GM18867 (cell line): ENCODE data around the gene FOXJ3.

Experiments
- ATAC-seq: cut with Tn5 transposase; IDR thresholded peaks from one replicate; pipeline ENCODE4 v1.9.1; 2021; ENCODE audit warnings: mild to moderate bottlenecking, moderate library complexity; ENCODE audit not compliant: unreplicated experiment

Gene FOXJ3

DNA sequence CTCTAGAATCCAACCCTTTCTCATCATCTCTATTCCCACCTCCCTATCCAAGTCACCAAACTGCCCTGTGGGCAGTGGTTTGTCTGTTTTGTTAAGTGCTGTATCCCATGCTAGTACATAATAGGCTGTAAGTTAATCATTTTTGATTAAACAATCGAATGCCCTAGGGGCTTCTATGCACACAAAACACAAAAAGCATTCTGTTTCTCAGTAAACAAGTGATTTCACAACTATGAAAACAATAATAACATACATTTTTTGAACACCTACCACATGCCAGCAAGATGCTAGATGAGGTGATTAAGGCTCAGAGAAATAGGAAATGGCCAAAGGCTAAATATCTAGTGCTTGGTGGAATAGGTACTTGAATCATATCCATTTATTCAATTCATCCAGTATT lies 186.9 kb downstream of the FOXJ3 start:
- no peak for ATAC-seq

DNA sequence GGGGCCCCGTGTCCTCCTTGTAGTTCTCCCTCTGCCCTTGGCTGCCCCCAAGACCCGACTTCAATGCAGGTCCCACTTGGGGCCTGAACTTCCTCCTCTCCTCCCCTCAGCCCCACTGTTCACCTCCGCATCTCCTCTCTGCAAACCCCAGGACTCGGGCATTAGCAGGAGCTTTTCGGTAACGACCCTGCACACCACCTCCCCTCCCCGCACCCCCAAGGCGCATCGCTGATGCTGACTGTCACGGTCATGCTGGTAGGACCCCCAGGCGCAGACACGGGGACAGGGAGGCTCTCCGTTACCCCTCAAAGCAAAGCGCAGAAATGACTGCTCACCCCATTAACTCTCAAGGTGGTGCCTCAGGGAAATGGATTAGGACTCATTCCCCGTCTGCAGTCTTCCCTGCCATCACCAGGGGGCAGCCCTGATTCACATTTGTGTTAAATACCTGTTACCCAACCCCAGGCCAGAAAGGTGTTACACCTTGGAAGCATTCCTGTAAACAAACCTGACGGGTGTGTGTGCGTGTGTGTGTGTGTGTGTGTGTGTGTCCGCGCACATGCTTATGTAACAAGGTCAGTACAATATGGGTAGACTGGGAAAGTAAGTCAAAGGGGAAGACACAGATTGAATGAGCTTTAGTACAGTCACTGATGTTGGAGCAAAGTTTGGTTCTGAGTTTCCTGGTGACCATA lies 188.3 kb downstream of the FOXJ3 start:
- ATAC-seq = no peak

DNA sequence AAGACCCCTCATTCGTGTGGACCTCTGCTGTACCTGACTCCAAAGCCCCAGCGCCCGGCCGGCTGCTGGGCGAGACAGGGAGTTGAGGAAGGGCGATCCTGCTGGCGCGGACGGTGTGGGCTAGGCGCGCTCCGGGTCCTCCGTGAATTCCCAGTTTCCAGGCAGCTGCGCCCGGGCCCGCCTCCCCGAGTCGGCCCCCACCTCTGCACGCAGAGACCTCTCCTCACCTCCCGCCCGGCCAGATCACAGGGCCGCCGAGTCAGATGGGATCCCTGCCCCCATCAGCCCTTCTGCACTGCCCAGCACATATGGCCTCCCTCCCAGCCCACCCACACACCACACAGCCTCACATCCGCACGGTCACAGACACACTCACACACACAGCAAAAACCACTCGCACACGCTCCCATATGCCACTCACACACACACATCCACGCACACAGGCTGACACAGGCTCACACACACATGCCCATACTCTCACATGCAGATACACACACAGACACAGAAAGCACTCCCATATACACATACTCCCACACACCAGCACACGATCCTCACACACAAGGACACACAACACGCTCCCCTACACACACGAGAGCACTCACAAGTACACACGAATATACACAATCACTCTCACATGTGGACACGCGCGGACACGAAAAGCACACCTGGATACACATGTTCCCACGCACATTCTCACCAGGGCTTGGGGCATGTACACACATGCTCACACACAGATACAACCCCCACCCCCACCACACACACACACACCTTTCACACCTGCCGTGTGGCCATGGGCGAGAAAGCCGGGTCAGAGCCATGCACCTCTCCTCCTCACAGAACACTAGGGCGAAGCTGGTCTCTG lies 189.0 kb downstream of the FOXJ3 start:
- ATAC-seq = no peak

DNA sequence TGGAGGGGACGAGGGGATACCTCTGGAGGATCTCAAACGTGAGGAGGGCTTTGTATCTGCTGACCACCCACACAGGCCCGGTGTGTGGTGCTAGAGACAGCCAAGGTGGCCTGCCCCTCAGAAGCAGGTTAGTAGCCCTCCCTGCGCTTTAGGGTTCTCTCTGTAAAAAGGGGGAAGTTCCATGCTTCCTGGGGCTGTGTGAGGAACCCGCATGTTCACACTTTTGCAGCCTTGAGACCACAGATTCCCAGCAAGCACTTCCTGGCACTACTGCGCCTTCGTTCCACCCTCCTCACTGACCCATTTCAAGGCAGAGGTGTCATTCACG lies 189.7 kb downstream of the FOXJ3 start:
- no peak for ATAC-seq

DNA sequence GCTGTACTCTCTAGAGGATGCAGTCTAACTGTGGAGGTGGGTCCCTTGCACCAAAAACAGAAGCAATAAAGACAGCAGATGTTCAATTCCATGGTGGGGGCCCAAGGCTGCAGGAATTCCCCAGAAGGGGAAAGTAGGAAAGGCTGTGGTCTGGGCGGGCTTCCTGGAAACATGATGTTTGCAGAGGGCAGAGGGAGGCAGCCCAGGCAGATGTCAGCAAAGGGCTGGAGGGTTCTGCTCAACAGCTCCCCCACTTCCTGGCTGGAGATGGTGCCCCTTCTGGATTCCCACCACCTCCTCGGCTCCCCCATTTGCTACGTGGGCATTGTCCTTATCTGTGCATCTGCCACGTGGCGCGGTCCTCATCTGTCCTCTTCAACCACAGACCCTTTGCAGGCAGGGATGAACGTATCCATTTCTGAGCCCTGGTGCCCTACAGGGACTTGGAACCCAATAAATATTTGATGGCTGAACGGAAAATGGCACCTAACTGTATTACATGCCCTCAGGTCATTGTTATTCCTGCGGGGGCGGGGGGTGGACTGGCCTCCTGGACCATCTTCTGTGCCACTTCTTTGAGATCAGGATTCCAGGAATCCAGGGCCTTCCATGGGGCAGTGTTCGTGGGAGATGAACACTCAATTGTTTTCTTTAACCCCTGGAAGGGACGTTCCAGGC lies 190.2 kb downstream of the FOXJ3 start:
- no peak for ATAC-seq

DNA sequence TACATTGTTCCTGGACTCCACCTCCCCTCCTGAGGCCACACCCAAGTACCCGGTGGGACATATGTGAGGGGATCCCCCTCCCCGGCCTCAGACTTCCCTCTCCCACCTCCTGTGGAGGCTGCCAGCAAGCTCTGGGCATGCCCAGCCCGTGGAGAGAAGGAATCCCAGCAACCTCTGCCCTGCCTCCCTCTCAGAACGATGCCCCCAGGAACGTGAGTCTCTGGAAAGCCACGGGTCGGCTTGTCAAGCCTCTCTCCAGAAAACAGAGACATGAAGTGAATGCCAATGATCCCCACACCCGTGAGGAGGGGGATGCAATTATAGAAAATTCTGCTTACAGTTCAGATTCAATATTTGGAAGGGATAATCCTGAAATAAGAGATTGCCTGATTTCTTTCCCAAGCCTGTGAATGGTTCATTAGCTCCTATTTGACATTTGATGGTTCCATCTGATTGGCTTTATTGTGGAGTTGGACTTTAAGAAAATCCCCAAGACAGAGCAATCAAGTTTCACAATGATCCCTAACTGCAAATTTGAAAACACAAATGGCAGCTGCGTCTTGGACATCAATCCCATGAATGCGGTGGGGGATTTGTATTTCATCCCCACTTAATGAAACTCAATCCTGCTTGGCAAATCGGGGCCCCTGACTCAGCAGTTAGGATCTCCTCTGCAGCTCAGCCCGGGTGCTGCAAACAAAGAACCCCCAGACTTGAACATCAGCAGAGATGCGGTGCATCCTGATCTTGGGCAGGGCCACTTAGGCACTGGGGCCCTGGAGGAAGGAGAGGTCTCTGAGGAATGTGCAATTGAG lies 190.9 kb downstream of the FOXJ3 start:
- ATAC-seq = no peak

DNA sequence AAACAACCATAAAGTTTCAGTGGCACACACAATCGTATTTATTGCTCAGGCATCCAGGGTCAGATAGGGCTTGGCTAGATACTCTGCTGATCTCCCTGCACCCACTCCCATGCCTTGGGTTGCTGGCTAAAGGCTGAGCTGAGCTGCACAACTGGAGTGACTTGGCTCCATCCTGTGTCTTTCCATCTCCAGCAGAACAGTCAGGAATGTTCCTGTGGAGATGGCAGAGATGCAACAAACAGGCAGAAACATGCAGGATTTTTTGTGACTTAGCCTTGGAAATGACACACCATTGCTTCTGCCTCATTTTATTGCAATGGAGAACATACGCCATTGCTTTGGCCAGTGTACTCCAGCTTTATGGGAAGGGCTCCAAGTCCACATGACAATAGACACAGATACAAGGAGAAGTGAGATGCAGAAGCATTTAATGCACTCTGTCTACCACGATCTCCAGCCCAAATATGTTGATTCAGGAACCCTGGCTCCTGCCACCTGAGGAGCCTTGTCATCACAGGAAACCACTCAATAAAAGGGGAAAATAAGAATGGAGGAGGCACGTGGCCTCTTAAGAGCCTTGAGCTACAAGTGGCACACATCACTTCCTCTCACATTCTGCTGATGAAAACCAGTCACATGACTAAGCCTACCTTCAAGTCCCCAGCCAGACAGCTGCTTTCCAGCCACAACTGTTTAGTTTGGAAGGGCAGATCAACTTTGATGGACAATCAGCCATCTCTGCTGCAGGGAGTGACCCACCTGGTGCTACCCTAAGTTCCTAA lies 191.9 kb downstream of the FOXJ3 start:
- ATAC-seq = no peak

DNA sequence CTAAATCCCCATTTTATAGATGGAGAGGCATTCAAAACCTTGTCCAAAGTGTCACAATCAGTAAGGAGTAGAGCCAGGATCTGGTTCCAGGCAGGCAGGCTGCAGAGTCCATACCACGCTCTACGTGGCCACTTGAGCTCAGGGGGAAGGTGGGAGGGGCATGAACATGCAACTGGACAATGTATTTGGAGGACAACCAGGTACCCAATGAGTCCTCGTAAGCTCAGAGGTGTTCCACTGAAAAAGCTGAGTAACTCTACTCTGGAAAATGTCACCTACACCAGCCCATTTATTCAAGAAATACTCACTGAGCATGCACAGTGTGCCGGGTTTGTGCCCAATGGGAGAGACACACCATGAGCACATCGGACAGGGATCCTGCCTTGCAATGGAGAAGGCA lies 193.1 kb downstream of the FOXJ3 start:
- ATAC-seq = no peak

DNA sequence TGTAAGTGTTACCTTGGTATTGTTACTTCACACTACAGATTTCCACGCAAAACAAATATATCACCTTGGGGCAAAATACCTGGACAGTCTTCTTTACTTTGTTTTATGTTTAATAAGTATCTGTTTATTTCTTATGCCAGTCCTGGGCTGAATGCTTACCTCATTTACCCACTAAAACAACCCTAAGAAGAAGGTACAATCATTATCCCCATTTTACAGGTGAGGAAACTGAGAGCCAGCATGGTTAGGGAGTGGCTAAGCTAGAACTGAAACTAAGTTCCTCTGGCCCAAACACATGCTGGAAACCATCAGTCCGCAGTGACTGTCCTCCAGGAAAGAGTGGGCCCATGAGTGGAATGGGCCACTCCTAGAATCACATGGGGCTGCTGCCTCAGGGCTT lies 194.8 kb downstream of the FOXJ3 start:
- no peak for ATAC-seq

DNA sequence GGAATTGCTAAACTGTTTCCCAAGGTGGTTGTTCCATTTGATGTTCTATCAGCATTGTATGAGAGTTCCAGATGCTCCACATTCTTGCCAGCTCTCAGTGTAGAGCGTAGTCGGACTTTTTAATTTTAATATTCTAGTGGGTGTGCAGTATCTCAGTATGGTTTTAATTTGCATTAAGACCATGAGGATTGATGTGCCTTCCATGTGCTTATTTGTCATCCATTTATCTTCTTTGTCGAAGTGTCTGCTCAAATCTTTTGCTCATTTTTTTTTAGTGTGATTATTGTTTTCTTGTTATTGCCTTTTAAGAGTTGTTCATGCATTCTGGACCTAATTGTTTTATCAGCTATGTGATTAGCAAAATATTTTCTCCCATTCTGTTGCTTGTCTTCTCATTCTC lies 195.6 kb downstream of the FOXJ3 start:
- no peak for ATAC-seq

DNA sequence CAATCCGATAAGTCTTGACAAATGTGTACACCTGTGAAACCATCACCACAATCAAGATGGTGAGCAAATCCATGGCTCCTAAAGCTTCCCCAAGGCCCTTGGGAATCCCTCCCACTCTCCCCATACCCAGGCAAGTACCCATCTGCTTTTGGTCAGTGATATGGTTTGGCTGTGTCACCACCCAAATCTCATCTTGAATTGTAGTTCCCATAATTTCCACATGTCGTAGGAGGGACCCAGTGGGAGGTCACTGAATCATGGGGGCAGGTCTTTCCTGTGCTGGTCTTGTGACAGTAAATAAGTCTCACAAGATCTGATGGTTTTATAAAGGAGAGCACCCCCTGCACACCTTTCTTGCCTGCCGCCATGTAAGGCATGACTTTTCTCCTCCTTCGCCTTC lies 196.4 kb downstream of the FOXJ3 start:
- no peak for ATAC-seq

DNA sequence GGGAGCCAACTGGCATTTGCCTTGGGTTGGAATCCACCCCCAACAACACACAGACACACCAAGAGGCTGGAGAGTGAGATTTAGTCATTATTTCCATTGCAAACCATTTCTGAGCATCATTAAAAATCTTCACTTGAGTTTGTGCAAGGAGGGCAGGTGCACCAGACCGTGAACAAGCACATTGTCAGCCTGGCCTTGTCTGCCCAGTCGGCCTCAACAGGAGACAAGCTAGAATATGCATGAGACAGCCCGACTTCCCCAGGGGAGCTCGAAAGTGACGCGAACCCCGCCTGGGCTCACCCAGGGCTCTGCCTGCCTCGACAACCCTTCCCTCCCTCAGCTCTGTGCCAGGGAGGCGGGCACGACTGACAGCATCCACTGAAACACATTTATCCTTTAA lies 197.3 kb downstream of the FOXJ3 start:
- no peak for ATAC-seq

DNA sequence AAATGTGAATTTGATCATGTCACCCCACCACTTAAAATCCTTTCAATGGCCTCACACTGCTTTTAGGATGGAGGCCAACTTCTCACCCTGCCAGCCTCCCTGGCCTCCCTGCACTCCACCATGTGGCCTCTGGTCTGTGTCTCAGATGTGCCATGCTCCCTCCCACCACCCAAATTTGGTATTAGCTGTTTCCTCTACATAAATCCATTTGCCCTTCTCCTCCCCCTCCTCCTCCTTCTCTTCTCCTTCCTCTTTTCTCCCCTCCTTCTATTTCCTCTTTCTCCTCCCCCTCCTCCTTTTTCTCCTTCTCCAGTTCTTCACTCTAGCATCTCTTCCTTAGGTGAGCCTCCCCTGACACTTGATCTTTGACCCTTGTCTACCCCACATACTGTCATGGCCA lies 198.6 kb downstream of the FOXJ3 start:
- no peak for ATAC-seq

DNA sequence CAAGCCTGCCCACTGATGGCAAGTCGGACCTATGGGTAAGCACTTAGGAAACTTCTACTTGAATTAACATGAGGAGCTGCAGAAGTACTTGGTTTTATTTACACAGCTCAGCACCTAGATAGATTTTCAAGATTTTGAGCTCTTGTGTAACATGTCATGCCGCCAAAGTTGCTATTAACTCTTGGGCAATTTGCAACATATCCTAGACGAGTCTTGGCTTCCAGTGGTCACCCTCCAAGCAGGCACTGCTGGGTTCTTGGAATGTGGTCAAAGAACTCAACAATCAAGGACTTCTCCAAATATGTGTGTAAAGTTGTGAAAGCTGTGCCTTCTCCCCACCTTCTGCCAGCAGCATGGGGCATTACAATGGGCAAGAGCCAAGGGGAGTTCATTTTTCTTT lies 199.6 kb downstream of the FOXJ3 start:
- ATAC-seq = no peak

DNA sequence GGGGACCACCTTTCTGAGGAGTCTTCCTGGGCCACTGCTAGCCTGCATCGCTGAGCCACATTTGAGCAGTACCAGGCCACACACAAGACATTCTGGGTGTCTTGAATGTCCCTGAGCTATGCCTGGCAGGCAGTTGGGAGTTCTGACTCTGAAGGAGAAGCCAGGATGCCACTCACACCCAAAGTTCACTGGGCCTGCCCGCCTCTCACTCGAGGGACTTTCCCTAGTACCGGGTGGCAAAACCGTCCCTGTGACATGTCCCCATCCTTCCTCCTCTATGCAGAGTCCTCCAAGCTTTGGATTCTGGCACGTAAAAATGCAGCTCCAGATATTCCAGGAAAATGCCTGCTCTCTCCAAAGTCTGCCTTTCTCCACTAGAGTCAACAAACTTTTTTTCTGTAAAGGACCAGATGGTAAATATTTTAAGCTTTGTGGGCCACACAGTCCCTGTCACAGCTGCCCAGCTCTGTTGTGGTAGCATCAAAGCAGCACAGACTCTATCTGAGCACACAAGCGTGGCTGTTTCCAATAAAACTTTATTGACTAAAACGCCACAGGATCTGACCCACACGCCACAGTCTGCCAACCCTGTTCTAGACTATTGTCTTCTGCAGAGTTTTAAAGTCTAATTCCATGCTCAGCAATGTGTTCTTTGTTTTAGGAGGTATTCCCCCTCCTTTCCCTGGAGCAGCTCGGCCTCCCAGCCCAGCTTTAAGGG lies 201.1 kb downstream of the FOXJ3 start:
- no peak for ATAC-seq

DNA sequence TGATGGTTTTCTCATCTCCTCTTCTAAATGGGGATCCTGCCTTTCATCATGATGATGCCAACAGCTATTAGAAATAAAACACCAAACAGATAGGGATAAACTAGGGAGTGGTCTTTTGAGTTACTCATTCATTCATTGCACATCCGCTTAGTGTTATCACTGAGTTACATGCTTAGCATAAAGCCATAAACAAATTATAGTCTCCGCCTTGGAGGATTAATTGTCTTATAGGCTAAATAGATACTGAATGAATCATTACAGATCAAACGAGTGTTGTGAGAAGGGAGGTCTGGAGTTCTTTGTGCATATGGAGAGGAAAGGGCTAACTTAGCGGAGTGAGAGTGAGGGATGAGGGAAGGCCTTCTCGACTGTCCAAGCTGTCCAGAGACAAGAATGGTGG lies 201.6 kb downstream of the FOXJ3 start:
- ATAC-seq = no peak

DNA sequence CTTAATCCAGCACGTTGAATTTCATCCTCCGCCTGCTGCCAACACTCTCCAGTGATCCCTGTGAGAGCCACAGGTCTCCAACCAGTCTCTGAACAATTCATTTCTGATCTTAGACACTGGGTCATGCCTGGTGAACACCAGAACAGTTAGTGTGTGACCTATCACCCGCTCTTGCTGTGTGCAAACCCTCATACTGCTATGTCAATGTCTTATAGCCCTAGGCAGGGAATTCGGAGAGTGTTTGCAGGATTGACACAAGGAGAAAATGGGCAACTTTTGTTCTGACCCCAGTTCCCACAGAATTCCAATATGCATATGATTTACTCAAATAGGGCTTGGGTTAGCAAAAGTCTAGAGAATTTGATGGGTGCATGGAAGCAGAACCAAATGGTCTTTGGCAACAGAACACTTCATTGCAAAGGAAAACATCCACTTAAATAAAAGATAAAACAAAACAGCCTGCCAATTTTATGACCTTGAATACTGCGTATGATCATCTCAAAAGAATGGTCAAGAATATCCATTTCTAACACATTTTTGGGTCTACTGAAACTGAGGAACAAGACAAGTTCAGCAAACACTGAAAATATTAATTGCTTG lies 204.9 kb downstream of the FOXJ3 start:
- ATAC-seq = no peak

DNA sequence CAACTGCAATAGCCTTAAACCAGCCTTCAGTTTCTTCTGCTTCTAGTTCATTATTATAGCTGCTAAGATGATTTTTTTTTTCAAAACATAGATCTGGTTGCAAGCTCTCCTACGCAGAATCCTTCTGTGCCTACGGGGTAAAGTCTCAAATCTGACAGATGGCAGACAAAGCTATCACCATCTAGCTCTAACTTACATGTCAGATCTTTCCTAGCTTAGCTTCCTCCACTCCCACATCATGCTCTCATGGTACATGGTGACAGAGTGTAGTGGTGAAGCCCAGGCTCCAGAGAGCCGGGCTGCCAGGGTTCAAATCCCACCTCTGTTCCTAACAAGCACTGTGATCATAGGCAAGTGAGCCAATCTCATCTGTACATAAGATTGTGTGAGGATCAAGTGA lies 206.1 kb downstream of the FOXJ3 start:
- ATAC-seq = no peak

DNA sequence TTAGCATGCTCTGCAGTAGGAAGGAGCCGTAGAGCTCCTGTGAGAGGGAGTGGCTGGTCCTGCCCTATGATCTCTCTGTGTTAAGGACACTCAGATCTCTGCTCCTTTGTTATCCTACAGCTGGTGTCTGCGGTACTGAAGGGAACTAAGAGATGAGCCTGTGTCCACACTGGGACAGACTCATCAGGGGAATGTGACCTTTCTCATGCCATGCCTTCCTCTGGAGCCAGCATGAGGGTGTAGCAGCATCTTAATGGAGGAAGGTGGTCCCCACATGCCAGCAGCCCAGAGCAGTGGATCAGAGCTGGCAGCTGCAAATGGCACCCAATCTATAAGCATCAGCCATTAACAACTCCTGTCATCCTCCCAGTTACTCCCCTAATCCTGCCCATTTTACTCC lies 206.5 kb downstream of the FOXJ3 start:
- ATAC-seq = no peak
